HL-60 (cell line): ENCODE results near the gene TEKTIP1.

Source experiments
- GABPA ChIP-seq: IDR thresholded peaks from 2 replicates; pipeline ENCODE4 v1.6.1; 2012; ENCODE audit warnings: low read depth
- POLR2AphosphoS5 ChIP-seq: IDR thresholded peaks from 2 replicates; pipeline ENCODE4 v1.6.1; 2012; ENCODE audit warnings: low read depth
- TF ChIP-seq, protein P1 (sequence below): IDR thresholded peaks from one replicate; pipeline ENCODE4 v1.5.1; 2011; ENCODE audit warnings: low read length, control low read depth, inconsistent platforms; ENCODE audit not compliant: insufficient read depth

DNA sequence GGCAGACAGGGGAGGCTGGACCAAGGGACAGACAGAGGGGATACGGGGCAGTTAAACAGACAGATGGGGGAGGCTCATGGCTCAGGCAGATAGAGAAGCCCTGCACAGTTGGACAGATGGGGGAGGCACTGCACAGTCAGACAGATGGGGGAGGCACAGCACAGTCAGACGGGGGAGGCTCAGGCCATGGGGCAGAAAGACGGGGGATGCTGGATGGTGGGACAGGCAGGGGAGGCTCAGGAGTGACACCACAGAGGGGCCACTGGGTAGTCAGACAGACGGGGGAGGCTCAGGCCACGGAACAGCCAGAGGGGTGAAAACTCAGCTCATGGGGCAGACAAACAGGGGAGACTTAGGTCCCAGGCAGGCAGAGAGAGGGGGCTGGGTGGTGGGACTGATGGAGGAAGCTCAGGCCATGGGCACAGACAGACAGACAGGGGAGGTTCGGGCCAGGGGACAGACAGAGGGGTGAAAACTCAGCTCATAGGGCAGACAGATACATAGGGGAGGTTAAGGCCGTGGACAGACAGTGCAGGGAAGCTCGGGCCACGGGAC lies 17.5 kb downstream of the TEKTIP1 start:
- TF ChIP-seq, protein P1, sequence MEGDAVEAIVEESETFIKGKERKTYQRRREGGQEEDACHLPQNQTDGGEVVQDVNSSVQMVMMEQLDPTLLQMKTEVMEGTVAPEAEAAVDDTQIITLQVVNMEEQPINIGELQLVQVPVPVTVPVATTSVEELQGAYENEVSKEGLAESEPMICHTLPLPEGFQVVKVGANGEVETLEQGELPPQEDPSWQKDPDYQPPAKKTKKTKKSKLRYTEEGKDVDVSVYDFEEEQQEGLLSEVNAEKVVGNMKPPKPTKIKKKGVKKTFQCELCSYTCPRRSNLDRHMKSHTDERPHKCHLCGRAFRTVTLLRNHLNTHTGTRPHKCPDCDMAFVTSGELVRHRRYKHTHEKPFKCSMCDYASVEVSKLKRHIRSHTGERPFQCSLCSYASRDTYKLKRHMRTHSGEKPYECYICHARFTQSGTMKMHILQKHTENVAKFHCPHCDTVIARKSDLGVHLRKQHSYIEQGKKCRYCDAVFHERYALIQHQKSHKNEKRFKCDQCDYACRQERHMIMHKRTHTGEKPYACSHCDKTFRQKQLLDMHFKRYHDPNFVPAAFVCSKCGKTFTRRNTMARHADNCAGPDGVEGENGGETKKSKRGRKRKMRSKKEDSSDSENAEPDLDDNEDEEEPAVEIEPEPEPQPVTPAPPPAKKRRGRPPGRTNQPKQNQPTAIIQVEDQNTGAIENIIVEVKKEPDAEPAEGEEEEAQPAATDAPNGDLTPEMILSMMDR, result no peak
- no peak for TF ChIP-seq GABPA
- TF ChIP-seq POLR2AphosphoS5, result no peak
